Measurements from ENCODE around the gene DESI1. TPM values are rescaled to one million over a fixed set of nuclear protein-coding genes. Genes with fewer than 3 reads are reported as not detected.
"Not testable (repeated sequence)": the region's sequence is repeated elsewhere in the genome, so short reads cannot be mapped to it uniquely, and the experiment has no call there.

Gene DESI1
- total RNA-seq, 1 donor from 2014 or later, result 14.7 TPM

DNA sequence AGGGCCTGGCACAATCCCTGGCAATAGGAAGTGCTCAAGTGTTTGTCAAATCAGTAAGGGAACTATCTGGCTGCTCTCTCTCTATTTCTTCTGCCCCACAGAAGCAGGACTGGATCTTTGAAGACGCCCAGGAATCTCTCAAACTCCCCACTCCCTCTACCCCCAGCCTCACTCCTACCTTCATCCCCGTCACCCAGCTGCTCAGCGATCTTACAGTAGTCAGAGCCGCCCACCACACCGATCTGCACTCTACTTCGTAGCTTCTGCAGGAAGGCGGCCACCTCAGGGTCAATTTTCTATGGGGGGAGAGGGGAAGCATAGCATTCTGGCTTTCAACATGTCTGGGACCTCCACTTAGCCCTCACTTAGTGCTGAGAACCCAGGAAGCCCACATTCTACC lies 34.9 kb downstream of the DESI1 start:
- DNase-seq (ENCODE audit: low spot score), result no peak

DNA sequence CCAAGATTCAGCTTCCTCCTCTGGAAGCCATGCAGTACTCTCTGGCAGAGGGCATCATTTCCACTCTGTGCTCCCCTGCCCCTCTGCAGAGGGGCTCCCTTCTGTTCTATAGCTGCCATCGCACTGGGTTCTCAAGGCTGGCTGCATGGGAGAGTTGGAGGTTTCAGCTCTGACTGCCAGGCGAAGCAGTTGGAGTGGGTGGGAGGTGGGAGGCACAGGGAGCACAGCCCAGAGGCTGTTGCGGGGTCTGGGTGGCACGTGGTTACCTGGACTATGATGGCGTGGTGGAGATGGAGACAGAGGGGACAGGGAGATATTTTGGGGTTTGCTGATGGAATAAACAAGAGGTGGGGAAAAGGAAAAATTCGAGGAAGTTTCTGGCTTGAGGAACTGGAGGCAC lies 36.0 kb downstream of the DESI1 start:
- DNase-seq (ENCODE audit: low spot score), result no peak

DNA sequence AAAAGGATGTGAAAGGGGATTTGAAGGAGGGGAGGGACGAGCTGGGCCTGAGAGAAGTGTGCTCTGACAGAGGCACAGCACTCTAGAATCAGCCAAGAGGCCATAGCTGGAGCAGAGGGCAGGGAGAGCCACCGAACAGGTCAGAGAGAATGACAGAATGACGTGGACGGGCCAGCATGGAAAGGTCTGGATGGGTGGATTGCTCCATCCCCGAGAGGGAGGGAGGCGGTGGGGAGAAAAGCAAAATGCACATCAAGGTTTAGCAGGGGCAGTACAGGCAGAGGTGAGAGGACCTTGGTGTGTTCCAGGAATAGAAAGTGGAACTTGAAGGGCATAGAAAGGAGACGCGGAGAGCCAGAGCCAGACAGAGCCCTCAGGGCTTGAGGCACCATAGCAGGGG lies 38.1 kb downstream of the DESI1 start:
- DNase-seq (ENCODE audit: low spot score), result no peak

DNA sequence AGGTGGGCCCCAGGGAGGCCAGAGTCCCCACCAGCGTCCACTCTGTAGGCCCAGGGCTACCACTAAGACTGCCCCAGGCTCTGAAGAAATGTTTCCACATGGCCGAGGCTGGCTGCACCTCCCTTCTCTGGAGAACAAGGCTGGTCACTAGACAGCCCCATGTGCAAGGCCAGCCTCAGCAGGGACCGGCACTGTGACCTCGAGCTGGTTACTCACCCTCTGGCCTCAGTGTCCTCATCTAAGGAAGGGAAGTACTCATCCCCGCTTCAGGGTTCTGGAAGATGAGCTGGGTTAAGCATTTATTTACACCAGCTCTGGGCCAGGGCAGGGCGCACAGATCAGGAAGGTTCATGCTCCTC lies 40.9 kb downstream of the DESI1 start:
- DNase-seq (ENCODE audit: low spot score), result no peak

DNA sequence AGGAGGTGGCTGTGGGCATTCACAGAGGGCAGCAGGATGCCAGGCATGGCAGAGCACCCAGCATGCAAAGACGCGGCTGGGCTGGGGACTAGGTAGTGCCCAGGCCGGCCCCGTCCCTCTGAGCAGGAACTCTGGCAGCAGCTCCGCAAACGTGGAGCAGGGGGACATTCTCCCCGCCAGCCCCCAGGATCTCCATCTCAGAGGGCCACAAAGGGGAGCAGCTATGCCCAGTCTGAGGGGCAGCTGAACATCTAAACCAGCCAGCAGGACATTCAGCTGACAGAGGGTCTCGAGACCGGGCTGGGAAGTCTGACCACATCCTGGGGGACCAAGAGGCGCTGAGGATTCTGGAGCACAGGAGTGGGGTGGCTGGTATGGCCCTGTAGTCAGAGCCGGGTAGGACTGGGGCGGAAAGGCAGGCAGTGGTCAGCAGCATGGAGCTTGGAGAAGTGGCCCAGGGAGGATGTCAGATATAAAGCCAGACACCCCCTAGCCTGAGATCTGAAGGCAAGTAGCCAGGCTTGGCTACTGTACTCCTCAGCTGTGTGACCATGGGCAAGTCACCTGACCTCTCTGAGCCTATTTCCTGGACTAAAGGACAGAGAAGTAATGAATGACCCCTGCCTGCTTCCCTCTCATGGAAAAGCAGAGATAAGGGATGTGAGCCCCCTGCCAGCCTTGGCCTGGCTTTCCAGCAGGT lies 41.4 kb downstream of the DESI1 start:
- no peak for DNase-seq (ENCODE audit: low spot score)

DNA sequence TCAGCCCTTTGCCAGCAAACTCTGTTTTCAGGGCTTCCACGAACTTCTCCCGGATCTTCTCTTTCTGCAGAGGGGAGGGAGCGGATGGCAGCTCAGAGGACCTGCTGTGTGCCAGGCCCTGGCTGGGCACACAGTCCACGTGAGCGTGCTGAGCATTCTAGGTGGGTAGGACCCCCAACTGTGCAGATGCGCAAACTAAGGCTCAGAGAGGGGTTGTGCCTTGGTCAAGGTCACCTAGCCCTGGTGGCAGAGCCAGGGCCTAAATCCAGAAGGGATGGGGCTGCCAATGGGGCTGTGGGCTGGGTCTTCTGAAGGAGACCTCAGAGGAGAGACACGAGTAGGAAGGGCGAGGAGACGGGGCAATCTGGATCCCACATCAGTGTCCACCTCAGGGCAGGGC lies 42.0 kb downstream of the DESI1 start:
- DNase-seq (ENCODE audit: low spot score), result no peak

DNA sequence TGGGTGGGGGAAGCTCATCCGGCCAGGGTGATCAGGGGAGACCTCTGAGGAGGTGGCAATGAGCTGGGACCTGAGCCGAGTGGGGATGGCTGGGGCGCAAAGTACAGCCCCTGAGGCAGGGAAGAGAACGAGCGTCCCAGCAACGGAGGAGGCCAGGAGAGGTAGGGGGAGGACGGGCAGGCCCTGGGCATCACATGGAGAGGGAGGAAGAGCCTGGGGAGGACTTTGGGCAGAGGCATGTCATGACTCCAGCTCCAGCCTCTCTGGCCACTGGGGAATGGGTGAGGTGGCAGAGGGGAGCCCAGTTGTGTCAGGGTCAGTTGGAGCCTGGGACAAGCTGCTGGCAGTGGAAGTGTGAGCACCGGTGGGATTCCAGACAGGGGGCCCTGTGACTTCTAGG lies 42.7 kb downstream of the DESI1 start:
- DNase-seq (ENCODE audit: low spot score), result no peak

DNA sequence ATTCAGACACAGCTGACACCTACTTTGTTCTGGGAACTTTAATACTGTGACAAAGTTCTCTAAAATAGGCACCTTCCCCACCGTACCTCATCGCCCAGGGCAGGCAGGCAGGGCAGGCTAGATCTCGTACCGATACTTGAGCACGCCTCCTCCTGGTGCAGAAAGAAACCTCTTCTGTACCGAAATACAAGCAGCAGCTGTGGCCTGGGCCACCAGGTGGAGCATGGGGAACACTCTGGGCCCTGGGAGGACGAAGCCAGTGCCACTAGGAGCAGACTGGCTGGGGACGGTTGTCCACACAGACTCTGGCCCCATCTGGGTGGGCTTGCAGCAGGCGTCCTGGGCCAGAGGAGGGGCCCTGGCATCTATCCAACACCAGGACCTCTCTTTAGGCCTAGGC lies 44.0 kb downstream of the DESI1 start:
- DNase-seq (ENCODE audit: low spot score), result peak; percentile 27

DNA sequence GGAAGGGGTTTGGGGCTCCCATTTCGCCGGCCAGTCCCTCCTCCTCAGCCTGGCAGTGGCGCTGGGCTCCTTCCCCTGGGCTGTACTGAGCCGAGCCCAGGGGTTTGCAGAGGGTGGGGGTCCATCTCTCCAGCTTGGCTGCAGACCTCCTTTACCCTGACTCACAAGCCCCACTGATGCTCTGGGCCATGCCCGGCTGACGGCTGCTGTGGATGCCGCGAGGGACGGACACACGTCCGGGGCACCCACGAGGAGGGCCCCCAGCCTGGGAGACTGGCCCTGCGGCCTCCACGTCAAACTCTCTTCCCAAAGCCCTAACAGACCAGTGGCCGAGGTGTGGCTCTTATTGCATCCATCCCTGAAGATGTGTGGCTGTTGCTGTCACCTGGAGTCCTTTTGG lies 45.3 kb downstream of the DESI1 start:
- DNase-seq (ENCODE audit: low spot score), result no peak

DNA sequence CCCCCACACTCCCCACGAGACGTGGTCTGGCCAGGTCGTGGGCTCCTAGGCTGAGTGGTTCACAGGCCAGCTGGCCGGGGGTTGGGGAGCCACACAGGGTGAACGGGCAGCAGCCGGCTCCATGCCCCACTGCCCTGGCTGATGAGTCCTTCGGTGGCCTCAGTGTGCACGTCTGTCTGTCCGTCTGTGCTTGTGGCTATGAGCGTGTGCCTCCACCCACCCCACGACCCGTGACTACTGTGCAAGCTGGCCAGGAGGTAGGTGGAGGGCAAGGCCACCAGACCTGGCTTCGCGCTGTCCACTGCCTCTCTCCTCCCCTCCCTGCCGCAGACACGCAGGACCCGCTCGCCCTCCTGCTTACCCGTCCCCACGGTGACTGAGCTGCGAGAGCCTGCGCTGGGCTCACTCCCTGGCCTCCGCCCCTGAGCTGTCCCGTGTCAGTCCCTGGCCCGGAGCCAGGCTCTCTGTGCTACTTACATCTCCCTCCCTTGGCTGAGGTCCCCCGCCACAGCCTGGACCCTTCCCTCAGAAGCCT lies 45.9 kb downstream of the DESI1 start:
- DNase-seq (ENCODE audit: low spot score), result no peak

DNA sequence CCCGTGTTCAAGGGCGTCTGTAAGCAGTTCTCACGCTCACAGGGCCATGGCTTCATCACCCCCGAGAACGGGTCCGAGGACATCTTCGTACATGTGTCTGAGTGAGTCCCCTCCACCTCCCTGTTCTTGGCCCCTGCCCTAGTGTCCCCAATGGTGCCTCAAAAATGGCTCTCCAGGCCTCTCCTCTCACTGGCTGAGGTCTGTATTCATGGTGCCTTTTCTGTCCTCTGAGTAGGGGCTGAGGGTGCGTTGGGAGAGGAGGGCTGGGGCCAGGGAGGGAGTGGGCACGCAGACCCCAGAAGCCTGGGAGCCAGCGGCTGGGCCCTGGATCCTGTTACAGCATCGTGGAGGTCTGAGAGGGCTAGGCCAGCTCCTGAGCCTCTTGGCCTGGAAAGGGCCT lies 47.2 kb downstream of the DESI1 start:
- DNase-seq (ENCODE audit: low spot score), result no peak

DNA sequence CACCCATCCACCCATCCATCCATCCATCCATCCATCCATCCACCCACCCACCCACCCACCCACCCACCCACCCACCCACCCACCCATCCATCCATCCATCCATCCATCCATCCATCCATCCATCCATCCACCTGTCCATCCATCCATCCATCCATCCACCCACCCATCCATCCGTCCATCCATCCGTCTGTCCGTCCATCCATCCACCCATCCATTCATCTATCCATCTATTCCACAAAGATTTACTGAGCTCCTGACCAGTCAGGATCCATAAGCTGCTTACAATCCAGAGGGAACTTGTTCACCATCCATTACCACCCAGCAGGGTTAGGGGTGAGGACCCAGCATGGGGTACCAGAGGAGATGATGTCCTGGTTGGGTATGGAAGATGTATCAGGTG lies 48.5 kb downstream of the DESI1 start:
- not testable (repeated sequence) for DNase-seq (ENCODE audit: low spot score)

DNA sequence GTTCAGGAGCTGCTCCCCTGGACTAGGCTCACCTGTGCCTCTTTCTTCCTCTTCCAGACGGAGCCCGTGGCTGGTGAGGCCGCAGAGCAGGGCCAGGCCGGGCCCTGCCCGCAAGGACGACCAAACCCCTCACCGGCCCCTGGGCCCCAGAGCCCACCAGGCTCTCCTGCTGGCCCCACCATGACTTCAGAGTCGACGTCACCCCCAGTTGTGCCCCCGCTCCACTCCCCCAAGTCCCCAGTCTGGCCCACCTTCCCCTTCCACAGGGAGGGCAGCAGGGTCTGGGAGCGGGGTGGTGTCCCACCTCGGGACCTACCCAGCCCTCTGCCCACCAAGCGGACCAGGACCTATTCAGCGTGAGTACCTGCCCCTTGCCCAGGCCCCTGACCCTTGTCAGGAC lies 49.1 kb downstream of the DESI1 start:
- no peak for DNase-seq (ENCODE audit: low spot score)

DNA sequence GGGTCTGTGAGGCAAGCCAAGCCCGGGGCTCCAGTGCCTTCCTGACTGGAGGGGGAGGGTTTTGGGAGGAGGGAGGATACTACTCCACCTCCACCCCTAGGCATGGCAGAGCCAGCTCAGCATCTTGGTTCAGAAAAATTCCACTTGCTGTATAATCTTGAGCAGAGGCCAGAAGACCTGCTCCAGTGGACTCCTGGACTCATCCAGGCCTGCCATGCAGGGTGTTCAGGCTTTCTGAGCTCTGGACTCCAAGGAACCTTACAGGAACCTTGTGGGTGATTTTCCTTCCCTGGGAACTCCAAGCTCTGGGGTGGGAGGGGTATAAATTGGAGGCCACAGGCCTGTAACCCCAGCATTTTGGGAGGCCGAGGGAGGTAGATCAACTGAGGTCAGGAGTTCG lies 50.6 kb downstream of the DESI1 start:
- no peak for DNase-seq (ENCODE audit: low spot score)

DNA sequence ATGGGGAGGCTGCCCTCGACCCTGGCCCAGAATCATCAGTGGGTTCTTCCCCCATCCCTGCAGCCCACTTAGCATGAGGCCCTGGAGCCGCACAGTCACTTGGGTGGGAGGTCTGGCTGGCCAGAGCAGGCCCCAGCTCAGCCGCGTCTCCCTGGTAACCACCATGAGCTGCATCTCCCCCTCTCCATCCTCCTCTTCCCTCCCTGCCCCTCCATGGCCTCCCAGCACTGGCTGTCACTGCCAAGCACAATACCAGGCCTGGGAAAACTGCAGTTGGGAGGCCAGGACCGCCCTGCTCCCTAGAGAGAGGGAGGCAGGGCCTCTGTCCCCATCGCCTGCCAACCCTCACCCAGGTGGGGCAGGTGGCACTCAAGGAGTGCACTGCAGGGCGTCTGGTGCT lies 52.0 kb downstream of the DESI1 start:
- DNase-seq (ENCODE audit: low spot score), result peak; percentile 29

DNA sequence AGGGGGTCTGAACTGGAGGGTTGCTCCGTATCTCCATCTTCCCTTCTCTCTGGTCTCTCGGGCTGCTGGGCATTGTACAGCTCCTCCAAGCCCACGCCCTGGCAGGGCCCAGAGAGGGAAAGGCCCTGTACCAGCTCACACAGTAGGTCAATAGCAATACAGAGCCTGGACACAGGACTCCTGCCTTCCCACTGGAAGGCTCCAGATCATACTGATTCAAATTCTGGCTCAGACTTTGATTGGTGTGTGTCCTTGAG lies 53.4 kb downstream of the DESI1 start:
- no peak for DNase-seq (ENCODE audit: low spot score)

DNA sequence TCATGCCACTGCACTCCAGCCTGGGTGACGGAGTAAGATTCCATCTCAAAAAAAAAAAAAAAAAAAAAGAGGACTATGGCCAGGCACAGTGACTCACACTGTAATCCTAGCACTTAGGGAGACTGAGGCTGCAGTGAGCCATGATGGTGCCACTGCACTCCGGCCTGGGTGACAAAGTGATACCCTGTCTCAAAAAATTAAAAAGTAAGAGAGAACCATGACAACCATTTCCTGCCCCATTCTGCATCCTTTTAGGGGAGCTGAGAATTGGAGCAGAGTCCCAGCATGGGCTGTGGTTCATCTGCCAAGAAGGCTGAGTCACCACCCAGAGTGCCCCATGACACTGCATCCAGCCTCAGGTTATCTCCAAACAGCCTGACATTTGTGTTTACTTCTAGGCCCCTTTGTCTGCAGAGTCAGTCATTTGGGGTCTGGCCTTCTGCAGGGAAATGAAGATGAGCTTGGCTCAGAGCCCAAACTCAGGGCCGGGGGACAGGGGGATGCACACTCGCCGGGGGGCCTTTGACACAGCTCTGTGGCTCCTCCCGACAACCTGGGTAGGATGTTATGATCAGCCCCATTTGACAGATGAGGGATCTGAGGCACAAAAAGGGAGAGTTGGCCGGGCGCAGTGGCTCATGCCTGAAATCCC lies 55.3 kb downstream of the DESI1 start:
- DNase-seq (ENCODE audit: low spot score), result peak; percentile 78

DNA sequence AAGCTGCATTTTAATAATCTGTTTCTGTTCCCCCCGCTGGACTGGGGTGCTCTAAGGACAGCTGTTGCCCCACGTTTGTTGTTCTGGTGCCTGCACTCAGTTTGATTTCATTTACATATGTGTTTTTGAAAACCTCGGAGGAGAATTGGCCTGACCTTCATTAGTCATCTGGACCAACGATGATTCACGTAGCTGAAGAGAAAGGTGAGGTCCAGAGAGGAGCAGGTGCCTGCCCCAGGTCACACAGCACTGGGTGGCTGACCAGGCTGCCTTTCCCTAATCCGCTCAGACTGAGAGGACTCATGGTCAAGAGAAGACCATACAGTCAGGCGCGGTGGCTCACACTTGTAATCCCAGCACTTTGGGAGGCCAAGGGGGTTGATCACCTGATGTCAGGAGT lies 56.3 kb downstream of the DESI1 start:
- no peak for DNase-seq (ENCODE audit: low spot score)

DNA sequence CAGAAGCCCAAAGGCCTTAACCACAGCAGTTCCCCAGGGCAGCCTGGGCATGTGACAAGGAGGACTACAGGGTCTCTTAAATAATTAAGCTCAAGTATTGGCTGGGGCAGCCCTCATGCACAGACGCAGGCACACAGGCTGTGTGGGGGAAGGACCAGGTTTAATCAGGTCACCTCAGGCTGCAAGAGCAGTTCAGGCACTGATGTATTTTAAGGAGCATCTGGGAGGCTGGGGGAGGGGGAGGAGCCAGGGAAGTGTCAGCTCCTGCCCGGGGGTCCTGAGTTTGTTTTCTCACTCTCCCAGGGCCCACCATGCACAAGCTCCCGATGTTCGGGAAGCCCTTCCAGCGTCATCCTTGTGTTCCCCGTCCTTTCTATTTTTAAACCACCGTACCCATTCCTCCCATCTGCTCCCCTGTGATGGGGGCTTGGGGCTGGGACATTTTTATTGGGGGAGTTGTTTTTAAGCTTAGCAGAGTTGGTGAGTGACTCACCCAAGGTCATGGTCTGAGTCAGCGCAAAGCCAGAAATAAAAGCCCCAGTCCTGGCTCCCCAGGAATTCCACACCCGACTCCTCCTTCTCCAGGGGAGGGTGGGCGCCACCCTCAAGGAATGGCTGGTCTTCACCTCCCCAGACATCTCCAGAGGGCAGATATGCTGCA lies 57.7 kb downstream of the DESI1 start:
- peak; percentile 59 for DNase-seq (ENCODE audit: low spot score)

DNA sequence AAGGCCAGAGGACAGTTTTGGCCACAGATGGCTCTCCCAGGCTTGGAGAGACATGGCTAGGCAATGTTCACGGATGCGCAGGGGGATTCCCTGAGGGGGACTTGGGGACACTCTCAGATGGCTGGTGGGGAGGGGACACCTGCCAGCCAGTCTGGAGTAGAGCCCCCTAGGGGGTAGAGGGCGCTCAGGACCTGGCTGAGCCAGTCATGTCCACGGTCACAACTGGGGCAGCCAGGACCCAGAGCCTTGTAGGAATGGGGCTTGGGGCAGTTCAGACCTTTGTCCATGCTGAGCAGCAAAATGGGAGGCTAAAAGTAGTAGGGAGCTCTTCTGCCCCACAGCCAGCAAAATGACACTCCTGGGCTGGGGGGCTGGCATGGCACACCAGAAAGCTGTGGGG lies 58.4 kb downstream of the DESI1 start:
- DNase-seq (ENCODE audit: low spot score), result no peak

DNA sequence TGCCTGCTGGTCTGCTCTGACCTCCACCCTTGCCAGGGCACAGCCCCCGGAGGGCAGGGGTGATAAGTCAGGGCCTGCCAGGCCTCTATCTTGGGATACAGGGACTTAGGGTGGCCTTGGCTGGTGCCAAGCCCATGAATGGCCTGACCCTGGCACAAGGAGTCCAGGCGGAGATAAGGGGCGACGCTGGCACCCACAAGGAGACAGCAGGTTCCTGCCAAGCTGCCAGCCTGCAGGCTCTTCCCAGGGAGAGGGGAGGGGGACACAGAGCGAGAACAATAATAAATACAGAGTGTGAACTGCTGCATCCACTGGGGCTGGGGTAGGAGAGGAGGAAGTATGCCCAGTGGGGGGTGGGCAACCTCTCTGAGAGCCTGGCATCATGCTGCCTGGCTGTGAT lies 59.1 kb downstream of the DESI1 start:
- DNase-seq (ENCODE audit: low spot score), result no peak

DNA sequence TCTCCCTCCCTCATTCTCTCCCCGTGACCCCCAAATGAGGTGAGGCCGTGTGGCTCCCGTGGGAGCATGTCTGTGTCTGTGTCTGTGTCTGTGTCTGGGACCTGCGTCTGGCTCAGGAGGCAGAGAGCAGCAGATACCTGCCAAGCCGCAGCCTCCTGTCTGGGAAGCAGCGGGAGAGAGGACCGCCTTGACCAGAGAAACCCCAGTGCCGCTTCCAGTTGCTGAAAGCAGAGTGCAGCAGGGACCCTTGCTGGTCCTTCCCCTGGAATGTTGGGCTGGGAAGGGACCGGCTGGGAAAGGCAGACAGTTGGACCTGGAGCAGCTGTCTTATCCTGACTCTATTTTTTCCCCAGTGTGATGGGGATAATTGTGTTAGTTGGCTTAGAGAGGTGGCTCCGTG lies 59.5 kb downstream of the DESI1 start:
- DNase-seq (ENCODE audit: low spot score), result no peak

DNA sequence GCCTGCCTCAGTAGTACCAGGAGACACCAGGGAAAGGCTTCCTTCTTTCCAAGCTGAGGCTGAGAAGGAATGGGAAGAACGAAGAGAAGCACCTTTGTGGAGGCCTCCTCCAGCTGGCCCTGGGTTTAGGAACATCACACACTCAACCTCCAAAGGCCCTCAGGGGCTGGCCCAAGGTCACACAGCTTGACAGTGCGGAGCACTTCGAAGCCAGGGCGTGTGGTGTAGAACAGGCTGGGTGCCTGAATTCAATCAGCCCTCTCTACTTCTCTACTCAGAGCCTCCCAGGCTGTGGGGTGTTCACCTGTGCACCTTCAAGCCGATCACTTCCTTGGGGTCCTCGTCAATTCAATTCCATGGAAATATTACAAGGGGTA lies 60.8 kb downstream of the DESI1 start:
- no peak for DNase-seq (ENCODE audit: low spot score)
